ENCODE measurements around the gene TRPM1.
"Not testable (repeated sequence)": the region's sequence is repeated elsewhere in the genome, so short reads cannot be mapped to it uniquely, and the experiment has no call there.

TRPM1 gene

DNA sequence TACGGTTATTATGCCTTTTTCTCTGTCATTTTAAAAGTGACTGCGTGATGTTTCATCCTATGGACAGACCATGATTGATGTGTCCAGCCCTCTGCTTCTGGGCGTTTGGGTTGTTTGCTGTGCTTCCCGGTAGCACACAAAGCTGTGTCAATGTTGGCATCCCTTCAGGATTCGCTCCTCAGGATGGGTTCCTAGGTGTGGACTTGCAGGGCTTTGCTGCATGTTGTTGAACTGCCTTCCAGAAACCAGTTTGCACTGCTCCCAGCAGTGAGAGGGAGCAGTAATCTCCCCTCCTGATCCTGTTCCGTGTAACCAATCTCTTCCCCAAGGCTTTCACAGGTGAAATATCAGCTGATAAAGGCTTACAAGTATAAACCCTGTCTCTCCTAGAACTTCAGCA, 787 bp downstream of the TRPM1 start:
- no peak overlapping the region for H3K4me3 Mint-ChIP-seq
- no peaks in the 10 kb centered on the region for H3K27me3 Mint-ChIP-seq
- ATAC-seq: no peak
- no peak overlapping the region for H3K27ac Mint-ChIP-seq
- H3K36me3 Mint-ChIP-seq (ENCODE audit: low read depth): no peaks in the 10 kb centered on the region
- H3K9me3 Mint-ChIP-seq: no peaks in the 10 kb centered on the region
- peaks cover 7% of the 10 kb centered on the region for H3K4me1 Mint-ChIP-seq
- no peak for DNase-seq

DNA sequence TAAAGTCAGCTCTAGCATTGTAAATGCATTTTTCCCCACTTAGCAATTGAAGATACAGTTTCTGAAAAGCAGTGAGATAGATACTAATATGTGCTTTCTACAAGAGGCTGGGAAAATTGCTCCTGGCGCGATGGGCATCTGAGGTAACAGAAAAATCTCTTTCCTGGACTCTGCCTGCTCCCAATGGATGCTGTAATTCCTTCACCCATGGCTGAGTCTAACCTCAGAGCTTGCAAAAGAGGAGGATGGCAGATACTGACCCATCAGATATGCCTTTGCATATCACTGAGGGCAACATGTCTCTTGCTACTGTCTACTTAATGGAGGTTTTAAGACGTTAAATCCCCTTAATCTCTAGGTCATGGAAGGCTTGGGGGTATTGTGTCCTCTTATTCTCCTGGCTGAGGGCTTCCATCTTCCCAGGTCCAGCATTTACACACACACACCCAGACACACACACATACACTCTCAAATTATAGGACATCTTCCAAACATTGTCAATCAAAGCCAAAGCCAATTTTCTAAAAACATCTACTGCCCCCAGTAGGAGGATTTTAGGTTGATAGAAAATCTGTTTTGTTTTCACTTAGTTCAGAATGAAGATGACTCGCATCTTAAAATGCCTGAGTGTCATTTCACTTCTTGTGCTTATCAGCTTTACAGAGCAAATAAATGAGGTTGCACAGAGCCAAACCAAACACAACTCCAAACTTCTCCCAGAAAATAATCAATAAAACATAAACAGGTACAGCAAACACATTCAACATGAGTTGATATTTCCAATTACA, 2.4 kb downstream of the TRPM1 start:
- H3K27me3 Mint-ChIP-seq: no peaks in the 10 kb centered on the region
- H3K27ac Mint-ChIP-seq: no peak overlapping the region
- no peak overlapping the region for H3K4me3 Mint-ChIP-seq
- no peaks in the 10 kb centered on the region for H3K36me3 Mint-ChIP-seq (ENCODE audit: low read depth)
- DNase-seq (no peak), ATAC-seq (no peak)
- peaks cover 7% of the 10 kb centered on the region for H3K4me1 Mint-ChIP-seq
- no peaks in the 10 kb centered on the region for H3K9me3 Mint-ChIP-seq

DNA sequence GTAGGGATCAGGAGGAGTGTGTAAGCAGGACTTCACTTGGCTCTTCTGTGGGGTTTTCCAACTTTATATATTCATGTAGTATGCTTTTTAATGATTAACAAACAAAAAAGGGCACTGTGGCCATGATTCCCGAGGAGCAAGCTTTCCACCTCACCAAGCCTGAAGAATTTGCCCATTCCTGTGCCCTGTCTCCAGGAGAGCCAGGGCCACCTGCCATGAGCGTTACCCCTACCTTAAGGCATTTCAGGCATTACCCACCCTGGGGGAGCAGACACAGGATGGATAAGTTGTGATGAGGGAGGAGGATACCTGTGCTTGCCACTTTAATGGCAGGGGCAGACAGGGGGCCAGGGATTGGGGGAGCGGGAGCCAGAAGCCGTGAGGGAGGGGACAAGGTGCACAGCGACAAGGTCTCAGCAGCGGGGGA, 3.0 kb downstream of the TRPM1 start:
- H3K4me3 Mint-ChIP-seq: no peak overlapping the region
- no peak for DNase-seq

DNA sequence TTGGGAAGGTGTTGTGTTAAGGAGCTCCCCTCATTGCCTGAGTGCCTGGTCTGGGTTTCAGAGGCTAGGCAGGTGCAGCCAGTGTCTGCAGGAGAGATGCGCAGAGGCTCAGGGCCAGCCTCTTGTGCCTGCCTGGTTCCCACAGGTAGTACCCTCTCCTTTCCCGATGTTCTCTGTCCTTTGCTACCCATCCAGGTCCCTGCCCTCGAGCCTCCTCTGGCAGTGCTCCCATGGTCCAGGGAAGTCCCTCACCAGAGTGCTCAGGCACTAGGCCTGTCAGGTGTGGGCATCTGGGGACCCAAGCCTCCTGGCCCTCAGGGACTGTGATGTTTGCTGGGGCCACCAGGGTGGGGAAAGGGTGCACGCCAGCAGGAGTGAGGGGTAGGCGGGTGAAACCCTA, 5.0 kb downstream of the TRPM1 start:
- no peaks in the 10 kb centered on the region for H3K27me3 Mint-ChIP-seq
- no peaks in the 10 kb centered on the region for H3K36me3 Mint-ChIP-seq (ENCODE audit: low read depth)
- H3K9me3 Mint-ChIP-seq: no peaks in the 10 kb centered on the region
- ATAC-seq: no peak
- H3K4me3 Mint-ChIP-seq: no peak overlapping the region
- DNase-seq: no peak
- H3K4me1 Mint-ChIP-seq: peaks cover 7% of the 10 kb centered on the region
- H3K27ac Mint-ChIP-seq: no peak overlapping the region

More for the DNA sequence above, 3.0 kb downstream of the TRPM1 start:
- H3K27ac Mint-ChIP-seq: no peak overlapping the region
- ATAC-seq: no peak
- H3K9me3 Mint-ChIP-seq: no peaks in the 10 kb centered on the region
- H3K4me1 Mint-ChIP-seq: peaks cover 7% of the 10 kb centered on the region
- H3K36me3 Mint-ChIP-seq (ENCODE audit: low read depth): no peaks in the 10 kb centered on the region
- no peaks in the 10 kb centered on the region for H3K27me3 Mint-ChIP-seq

DNA sequence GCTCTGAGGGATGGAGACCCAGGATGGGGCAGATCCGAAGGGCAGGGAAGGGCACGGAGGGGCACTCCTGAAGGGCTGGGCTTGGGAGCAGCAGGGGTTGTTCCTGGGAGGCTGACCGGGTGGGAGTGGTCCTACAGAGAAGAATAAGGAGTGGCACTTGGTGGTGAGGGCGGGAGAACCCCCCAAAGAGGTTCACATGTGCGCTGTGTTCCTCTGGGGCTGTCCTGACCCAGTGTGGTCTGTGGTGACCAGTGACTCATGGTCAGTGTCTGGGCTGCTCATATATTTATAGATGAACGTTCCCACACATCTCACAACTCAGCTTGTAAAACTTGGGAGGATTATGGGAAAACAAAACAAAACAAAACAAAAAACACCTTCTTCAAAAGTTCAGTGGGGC, 10.0 kb downstream of the TRPM1 start:
- Mint-ChIP-seq H3K4me3 (no peak overlapping the region), H3K27me3 (no peaks in the 10 kb centered on the region), H3K27ac (no peak overlapping the region), H3K9me3 (no peaks in the 10 kb centered on the region), H3K36me3 (ENCODE audit: low read depth) (no peaks in the 10 kb centered on the region), H3K4me1 (no peaks in the 10 kb centered on the region)
- DNase-seq (no peak), ATAC-seq (no peak)

DNA sequence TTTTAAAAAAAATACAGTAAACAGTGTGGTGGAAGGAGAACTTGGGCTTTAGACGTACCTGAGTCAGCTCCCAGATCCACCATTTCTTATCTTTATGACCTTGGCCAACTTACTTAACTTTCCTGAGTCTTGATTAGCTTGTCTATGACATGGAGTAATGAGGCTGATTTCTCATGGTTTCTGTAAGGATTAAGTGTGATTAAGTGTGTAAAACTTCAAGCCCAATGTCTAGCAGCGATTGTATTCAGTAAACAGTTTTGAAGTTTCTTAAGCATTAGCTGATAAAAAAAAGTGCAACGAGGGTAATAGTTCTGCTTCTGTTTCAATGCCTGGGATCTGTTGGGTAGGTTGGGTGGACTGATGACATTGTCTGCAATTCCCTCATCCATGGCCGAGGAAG, 10.8 kb downstream of the TRPM1 start:
- Mint-ChIP-seq H3K4me3 (no peak overlapping the region), H3K9me3 (no peaks in the 10 kb centered on the region), H3K27ac (no peak overlapping the region), H3K4me1 (no peaks in the 10 kb centered on the region), H3K36me3 (ENCODE audit: low read depth) (no peaks in the 10 kb centered on the region), H3K27me3 (no peaks in the 10 kb centered on the region)
- DNase-seq (no peak), ATAC-seq (no peak)

DNA sequence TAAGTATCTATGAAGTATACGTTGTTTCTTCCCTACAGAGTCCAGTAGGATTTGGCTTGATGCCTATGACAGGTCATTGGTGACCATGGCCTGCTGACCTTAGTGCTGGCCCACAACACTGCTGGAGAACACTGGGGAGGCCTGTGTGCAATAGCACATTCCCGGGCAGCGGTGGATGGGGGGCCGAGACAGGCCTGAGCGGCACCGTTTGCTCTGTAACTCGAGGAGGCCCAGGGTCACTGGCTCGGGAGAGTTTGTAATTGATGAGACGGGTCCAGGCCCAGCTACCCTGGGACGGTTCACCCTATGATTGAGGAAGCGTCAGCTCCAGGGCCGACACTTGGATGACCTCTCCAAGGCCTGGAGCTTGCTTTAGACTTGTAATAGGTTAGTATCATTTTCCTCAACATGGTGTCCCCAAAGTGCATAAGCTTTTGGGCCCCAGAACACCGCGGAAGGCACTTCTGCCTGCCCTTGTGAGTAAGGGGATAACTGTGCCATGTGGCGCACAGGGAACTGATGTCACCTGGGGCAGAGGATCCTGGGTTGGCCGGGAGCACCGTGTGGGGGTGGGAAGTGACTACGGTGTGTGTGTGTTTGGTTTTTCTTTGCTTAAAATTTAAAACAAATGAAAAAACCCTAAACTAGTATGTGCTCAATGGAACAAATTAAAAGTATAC, 12.0 kb downstream of the TRPM1 start:
- no peak for ATAC-seq
- Mint-ChIP-seq H3K4me1 (no peaks in the 10 kb centered on the region), H3K36me3 (ENCODE audit: low read depth) (no peaks in the 10 kb centered on the region), H3K27ac (no peak overlapping the region), H3K27me3 (no peaks in the 10 kb centered on the region), H3K4me3 (no peak overlapping the region), H3K9me3 (no peaks in the 10 kb centered on the region)
- DNase-seq: no peak

DNA sequence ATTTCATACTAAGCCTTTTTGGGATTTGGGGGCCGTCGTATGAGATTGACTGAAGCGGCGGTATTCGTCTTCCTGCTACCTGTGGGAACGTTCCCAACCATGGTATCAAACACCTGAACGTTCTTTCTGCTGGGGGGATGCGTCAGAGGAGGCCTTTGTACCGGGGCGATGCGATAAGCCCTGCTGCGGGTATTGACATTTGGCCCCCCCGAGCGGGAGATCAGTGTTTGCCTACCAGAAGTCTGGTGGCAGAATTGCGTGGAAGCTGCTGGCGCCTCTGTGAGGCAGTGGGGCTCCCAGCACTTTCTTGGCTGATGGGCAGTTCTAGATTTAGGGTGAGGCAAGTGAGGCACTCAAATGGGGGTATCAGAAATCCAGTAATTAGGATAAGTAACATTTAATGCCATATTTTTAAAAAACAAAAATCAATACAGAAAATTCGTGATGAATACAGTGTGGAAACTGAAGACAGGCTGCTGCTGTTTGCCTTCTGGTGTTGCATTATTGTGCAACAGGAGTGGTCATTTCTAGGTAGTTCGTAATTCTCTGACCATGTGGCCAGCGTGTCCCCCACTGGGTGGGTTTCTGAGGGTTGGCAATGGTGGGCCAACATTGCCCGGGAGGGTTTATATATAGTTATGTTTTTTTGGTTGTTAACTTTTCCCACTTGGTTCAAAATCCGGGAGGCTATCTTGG, 12.7 kb downstream of the TRPM1 start:
- Mint-ChIP-seq H3K4me1 (no peaks in the 10 kb centered on the region), H3K9me3 (no peaks in the 10 kb centered on the region), H3K27me3 (no peaks in the 10 kb centered on the region), H3K27ac (no peak overlapping the region), H3K4me3 (no peak overlapping the region), H3K36me3 (ENCODE audit: low read depth) (no peaks in the 10 kb centered on the region)
- ATAC-seq: no peak
- no peak for DNase-seq

DNA sequence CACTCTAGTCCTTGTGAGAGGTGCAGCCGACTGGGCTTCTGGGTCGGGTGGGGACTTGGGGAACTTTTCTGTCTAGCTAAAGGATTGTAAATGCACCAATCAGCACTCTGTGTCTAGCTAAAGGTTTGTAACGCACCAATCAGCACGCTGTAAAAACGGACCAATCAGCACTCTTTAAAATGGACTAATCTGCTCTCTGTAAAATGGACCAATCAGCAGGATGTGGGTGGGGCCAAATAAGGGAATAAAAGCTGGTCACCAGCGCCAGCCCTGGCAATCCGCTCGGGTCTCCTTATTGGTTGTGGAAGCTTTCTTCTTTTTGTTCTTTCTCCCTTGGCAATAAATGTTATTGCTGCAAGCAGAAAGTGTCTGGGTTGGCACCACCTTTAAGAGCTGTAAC, 13.5 kb downstream of the TRPM1 start:
- not testable (repeated sequence) for H3K36me3 Mint-ChIP-seq (ENCODE audit: low read depth); H3K27ac Mint-ChIP-seq; H3K27me3 Mint-ChIP-seq; H3K9me3 Mint-ChIP-seq; ATAC-seq; H3K4me3 Mint-ChIP-seq; DNase-seq; H3K4me1 Mint-ChIP-seq

DNA sequence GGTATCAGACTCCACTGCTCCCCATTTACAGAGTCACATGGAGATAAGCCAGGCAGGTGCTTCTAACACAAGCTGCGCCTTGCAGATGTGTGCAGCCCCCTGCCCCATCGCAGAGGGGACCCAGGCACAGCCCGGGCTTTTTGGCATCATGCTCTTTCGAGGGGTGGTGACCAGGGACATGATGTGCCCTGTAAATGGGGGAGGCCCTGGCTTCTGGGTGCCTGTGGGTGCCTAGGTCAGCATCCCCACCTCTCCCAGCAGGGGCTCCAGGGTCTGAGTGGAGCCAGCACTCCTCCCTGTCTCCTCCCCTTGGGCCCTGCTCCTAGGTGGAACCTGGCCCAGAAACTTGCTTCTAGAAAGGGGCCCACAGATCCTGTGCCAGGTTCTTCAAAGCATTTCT, 15.2 kb downstream of the TRPM1 start:
- no peak overlapping the region for H3K4me3 Mint-ChIP-seq
- H3K4me1 Mint-ChIP-seq: peaks cover 7% of the 10 kb centered on the region
- ATAC-seq (no peak), DNase-seq (no peak)
- H3K9me3 Mint-ChIP-seq: no peaks in the 10 kb centered on the region
- H3K27ac Mint-ChIP-seq: no peak overlapping the region
- no peaks in the 10 kb centered on the region for H3K36me3 Mint-ChIP-seq (ENCODE audit: low read depth)
- peaks cover 4% of the 10 kb centered on the region for H3K27me3 Mint-ChIP-seq

DNA sequence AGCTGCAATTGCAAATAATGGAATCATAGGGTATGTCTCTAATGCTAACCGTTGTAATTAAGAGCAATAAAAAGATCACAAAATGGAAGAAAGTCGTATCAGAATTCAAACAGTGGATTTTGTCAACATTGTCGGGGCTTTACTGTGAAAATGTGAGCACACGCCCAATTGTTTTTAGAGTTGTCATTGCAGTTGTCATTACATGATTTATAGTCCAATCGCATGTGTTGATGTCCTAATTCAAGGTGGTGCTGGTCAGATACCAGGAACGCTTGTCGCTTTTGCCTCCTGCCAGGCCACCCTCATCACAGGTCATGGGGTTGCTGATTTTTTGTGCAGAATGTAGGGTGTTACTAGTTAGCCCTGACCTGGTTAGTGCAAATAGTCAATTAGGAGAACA, 16.2 kb downstream of the TRPM1 start:
- H3K4me3 Mint-ChIP-seq: no peak overlapping the region
- no peak overlapping the region for H3K27ac Mint-ChIP-seq
- H3K36me3 Mint-ChIP-seq (ENCODE audit: low read depth): no peaks in the 10 kb centered on the region
- ATAC-seq (no peak), DNase-seq (no peak)
- H3K27me3 Mint-ChIP-seq: peaks cover 4% of the 10 kb centered on the region
- peaks cover 7% of the 10 kb centered on the region for H3K4me1 Mint-ChIP-seq
- no peaks in the 10 kb centered on the region for H3K9me3 Mint-ChIP-seq

DNA sequence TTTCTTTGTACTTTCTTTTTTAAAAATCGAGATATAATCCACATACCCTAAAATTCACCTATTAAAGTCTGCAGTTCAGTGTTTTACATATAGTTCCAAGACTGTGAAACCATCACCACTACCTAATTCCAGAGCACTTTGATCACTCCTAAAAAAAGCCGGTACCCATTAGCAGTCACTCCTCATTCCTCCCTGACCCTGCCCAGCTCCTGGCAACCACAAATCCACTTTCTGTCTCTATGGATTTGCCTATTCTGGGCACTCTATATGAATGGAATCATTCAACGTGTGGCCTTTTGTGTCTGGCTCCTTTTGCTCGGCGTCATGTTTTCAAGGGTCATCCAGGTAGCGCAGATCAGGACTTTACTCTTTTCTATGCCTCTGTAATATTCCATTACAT, 17.3 kb downstream of the TRPM1 start:
- no peaks in the 10 kb centered on the region for H3K9me3 Mint-ChIP-seq
- H3K4me1 Mint-ChIP-seq: peaks cover 7% of the 10 kb centered on the region
- H3K36me3 Mint-ChIP-seq (ENCODE audit: low read depth): no peaks in the 10 kb centered on the region
- DNase-seq: no peak
- no peak overlapping the region for H3K4me3 Mint-ChIP-seq
- ATAC-seq: no peak
- H3K27ac Mint-ChIP-seq: no peak overlapping the region
- H3K27me3 Mint-ChIP-seq: peaks cover 5% of the 10 kb centered on the region

DNA sequence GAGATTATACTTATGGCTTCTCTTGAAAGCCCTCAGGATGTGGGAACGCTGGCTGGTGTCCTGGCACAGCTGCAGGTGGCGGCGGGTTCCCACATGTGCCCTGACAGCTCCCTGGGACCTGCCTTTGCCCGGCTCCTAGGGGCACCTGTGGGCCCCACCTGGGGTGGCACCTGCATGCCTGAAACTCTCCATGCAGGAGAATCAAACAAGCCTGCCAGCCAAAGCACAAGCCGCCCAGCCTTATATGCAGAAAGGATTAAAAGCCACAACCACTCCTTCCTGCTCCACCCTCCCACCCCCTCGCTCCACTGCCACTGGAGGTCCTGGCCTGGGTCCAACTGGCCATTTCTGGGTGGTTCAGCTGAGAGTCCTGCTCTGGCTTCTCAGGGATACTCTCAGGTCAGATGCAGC, 18.1 kb downstream of the TRPM1 start:
- Mint-ChIP-seq H3K9me3 (no peaks in the 10 kb centered on the region), H3K36me3 (ENCODE audit: low read depth) (no peaks in the 10 kb centered on the region), H3K4me1 (peaks cover 7% of the 10 kb centered on the region), H3K27ac (no peak overlapping the region), H3K27me3 (peaks cover 5% of the 10 kb centered on the region), H3K4me3 (no peak overlapping the region)
- no peak for ATAC-seq
- no peak for DNase-seq

DNA sequence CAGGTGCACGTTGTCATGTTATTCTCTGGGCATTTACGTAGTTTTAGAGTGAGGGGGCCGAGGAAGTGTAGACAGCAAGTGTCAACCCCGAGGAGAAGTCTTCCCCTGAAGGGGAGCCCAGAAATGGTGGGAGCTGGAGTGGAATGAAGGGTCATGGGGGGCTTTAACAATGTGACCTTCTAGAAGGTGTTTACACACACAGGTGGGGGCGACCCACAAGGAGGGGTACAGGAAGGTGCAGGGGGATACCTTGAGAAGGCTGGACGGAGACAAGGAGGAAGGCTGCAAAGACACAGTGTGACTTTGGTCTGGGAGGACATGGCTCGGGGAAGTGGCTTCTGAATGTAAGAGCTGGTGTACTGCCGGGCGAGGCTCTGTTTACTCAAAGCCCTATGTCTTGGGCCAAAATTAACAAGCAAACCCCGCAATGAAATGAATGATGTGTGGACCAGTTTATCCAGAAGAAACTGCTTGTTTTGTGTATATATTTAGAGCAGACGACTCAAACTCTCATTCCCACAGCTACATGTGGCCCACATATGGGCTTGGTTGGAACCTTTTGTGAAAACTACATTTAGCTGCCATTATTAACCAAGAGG, 18.7 kb downstream of the TRPM1 start:
- Mint-ChIP-seq H3K27ac (no peak overlapping the region), H3K4me3 (no peak overlapping the region), H3K4me1 (peaks cover 7% of the 10 kb centered on the region), H3K27me3 (peaks cover 5% of the 10 kb centered on the region), H3K9me3 (no peaks in the 10 kb centered on the region), H3K36me3 (ENCODE audit: low read depth) (no peaks in the 10 kb centered on the region)
- DNase-seq (no peak), ATAC-seq (no peak)

All from activated naive CD8-positive, alpha-beta T cell treated with anti-CD3 and anti-CD28 coated beads, Interleukin-2, amount 50 U/mL, for 24 hours (primary cell).